GM12892 (cell line): ENCODE measurements around the gene ENTPD1.

Experiments
- DNase-seq: peaks from one replicate; pipeline ENCODE4 v3.0.0; 2011; ENCODE audit not compliant: insufficient read length
- FAIRE-seq: peaks from 2 replicates; lab custom pipeline; 2011; peaks lifted over from hg19 to GRCh38; lab: Jason Lieb, UNC
- POLR2A ChIP-seq: IDR thresholded peaks from 2 replicates; pipeline ENCODE4 v1.6.1; 2011; ENCODE audit warnings: low read depth, low read length, control low read depth
- POLR2AphosphoS5 ChIP-seq: IDR thresholded peaks from 2 replicates; pipeline ENCODE4 v1.6.1; 2011; ENCODE audit warnings: low read depth, low read length, control low read depth
- TAF1 ChIP-seq: IDR thresholded peaks from 2 replicates; pipeline ENCODE4 v1.6.1; 2011; ENCODE audit warnings: low read depth, mild to moderate bottlenecking, control low read depth, low read length, borderline replicate concordance

Gene ENTPD1

GRCh38 chr10:95741807-95742467 lies 14.0 kb upstream of the ENTPD1 start:
- DNase-seq (no peak), FAIRE-seq (peak; percentile 93)
- TF ChIP-seq POLR2AphosphoS5 (peak; percentile 57), TAF1 (no peak), POLR2A (peak; percentile 53; the same call in 1 of the 2 replicates)

DNA sequence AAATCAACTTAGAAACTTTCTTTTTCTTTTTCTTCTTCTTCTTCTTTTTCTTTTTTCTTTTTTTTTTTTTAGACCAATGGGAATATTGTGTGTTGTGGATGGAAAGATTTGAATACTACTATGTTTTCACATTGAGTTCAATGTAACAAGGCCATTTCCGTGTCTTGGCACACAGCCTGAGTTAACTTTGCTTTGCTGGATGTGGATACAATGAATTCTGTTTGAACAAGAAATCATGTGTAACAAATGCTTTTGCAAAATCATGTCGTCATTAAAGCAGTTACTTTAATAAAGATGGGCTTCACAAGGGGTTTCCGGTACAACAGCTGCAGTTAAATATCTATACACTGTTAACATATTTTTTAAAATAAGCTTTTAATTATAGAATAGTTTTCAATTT lies 13.5 kb upstream of the ENTPD1 start:
- no peak for DNase-seq
- peak; percentile 33 for FAIRE-seq
- TF ChIP-seq POLR2AphosphoS5, result no peak
- no peak for TF ChIP-seq TAF1
- TF ChIP-seq POLR2A, result no peak

GRCh38 chr10:95742962-95743535 lies 12.9 kb upstream of the ENTPD1 start:
- FAIRE-seq (peak; percentile 93), DNase-seq (no peak)
- TF ChIP-seq POLR2AphosphoS5 (no peak), TAF1 (no peak), POLR2A (no peak)

DNA sequence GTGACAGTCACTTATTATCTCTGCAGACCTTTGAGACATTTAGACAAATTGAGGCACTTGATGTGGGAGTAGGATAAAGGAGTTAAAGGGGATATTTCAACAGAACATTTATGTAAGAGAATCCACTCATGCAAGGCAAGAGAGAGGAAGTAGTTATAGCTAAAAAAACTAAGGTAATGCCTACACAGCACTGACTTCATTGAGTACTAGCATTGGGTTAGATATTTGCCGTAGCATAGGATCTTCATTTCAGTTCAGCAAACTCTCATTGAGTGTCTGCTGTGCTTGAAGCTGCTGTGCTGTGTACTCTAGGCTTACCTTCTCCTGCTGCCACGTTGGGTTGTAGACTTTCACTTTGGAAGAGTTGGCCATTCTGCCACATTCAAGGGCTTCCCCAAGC lies 10.5 kb upstream of the ENTPD1 start:
- DNase-seq (no peak), FAIRE-seq (peak; percentile 96)
- TF ChIP-seq TAF1 (no peak), POLR2A (no peak), POLR2AphosphoS5 (no peak)

- DNase-seq, result no peak
- TF ChIP-seq POLR2A, result no peak
- no peak for TF ChIP-seq POLR2AphosphoS5
- no peak for TF ChIP-seq TAF1
- no peak for FAIRE-seq
These were observed 7.6 kb upstream of the ENTPD1 start for GRCh38 chr10:95748349-95748748.

GRCh38 chr10:95755511-95756004 lies 405 bp upstream of the ENTPD1 start:
- peak; percentile 92 for FAIRE-seq
- TF ChIP-seq POLR2AphosphoS5 (peak; percentile 45; the same call in 1 of the 2 replicates), TAF1 (peak; percentile 78; the same call in 1 of the 2 replicates), POLR2A (no peak)
- DNase-seq, result no peak

DNA sequence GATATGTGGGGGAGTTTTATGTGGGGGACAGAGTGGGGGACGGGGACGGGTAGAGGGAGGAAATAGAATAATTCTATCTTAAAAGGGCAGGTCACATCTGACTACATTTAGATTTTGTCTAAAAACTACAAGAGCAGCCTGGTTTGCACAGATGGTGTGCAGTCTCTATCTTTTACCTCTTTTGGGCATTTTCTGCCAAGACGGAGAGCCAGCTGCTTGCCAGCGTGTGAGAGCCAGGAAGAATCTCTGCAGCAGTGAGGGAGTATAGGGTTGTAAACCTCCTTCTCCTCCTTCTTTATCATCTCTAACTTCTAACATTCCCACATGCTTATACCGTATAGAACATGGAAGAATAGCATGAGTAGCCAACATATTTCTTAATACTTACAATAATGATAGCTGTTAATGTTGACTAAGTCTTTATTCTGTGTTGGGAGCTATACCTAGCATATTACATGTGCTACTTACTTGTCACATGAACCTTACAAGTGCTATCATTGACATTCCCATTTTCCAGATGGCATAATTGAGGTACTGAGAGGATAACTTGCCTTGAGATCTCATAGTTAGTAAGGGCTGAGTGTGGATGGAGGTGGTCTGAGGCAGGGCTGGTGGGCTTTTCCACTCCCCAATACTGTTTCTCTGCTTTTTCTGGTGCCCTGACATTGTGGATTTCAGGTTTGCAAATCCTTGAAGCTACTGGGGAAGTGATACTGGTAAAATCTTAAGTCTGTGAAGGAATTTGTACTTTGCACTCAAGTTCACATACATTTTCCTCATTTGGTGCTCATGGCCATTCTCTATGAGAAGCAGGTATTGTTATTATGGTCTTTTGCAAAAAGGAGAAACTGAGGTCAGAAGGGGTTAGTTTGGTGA lies 1.1 kb downstream of the ENTPD1 start:
- TF ChIP-seq POLR2AphosphoS5, result no peak; the same call in 1 of the 2 replicates
- TF ChIP-seq POLR2A, result peak; percentile 41; the same call in 1 of the 2 replicates
- DNase-seq, result no peak
- no peak for FAIRE-seq

DNA sequence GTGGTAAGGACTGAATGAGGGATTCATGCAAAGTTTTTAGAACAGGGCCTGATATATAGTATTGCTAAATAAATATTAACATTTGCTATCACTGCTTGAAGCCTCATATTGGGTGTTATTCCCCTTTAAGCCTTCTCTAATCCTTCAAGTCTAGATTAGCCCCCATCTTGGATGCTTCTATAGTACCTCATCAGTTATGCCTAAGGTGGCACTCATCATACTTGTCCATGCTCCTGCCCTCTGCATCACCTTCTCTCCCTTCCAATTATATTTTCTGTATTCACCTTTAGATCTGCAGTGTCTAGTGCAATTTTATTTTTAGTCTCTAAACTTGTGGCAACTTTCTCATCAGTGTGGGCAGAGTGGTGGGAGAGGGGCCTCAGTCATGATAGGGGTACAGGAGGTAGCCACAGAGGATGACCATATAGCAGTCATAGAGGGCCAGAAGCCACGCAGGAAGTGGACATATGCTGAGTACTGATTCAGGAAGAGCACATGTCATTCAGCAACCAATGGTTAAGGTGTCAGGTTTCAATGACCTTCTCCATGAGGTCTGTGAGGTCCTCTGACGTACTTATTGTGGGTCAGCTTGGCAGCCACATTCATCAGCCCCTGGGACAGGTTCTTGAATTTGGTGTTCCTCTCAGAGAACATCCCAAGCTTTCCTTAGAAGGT lies 2.5 kb downstream of the ENTPD1 start:
- FAIRE-seq (peak; percentile 97), DNase-seq (no peak)
- TF ChIP-seq POLR2AphosphoS5 (peak; percentile 88; the same call in 1 of the 2 replicates), TAF1 (no peak), POLR2A (peak; percentile 75)

GRCh38 chr10:95759233-95759826 lies 3.4 kb downstream of the ENTPD1 start:
- TF ChIP-seq TAF1, result no peak
- peak; percentile 37; the same call in 1 of the 2 replicates for TF ChIP-seq POLR2AphosphoS5
- FAIRE-seq, result no peak
- DNase-seq, result no peak

GRCh38 chr10:95761939-95762492 lies 6.1 kb downstream of the ENTPD1 start:
- FAIRE-seq (peak; percentile 71), DNase-seq (no peak)
- TF ChIP-seq POLR2A (no peak), TAF1 (no peak), POLR2AphosphoS5 (no peak)
